ENCODE results near the gene RIMKLB. TPM values are rescaled to one million over a fixed set of nuclear protein-coding genes. Genes with fewer than 3 reads are reported as not detected.

Gene RIMKLB
- total and polyA plus RNA-seq, 3 experiments from 2014 or later, result 4.3 to 7.9 (median 6.1) TPM

DNA sequence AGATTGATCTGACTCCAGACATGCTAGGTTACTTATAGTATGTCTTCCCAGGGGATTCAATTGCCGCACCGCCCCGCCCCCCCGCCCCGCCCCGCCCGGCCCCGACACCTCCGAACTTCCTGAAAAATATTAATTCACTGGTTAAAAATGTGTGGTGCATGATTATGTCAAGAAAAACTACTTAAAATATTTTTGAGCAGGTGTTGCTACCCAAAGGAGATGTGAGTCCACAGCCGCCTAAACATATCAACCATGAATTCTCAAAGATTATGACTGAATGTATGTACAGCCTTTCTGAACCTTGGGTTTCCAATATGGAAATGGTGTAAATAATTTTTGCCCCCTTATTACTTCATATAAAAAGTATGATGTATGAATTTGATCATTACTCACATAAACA is 2.7 kb upstream of the RIMKLB start:
- peaks cover 16% of the 10 kb centered on the region for H3K4me1 ChIP-seq (ENCODE audit: insufficient read depth, low read length)
- H3K27ac ChIP-seq (ENCODE audit: low read depth, low read length), result no peak overlapping the region
- no peaks in the 10 kb centered on the region for H3K36me3 ChIP-seq (ENCODE audit: insufficient read depth, low read length)
- Mint-ChIP-seq H3K9me3 (no peaks in the 10 kb centered on the region), H3K4me1 (peaks cover 18 to 22% (median 22%) of the 10 kb centered on the region in 3 donors), H3K27me3 (no peaks in the 10 kb centered on the region), H3K27ac (no peak overlapping the region), H3K4me3 (peak overlapping the region in 1 of 7 donors; percentile 27), H3K36me3 (peaks cover 0 to 5% (median 0%) of the 10 kb centered on the region in 3 donors)
- ChIA-PET POLR2A (no interaction called here), CTCF (interaction anchor here (1.0 to 1.6 kb wide), 3 partner anchors 10 to 165 kb away, joined by 3 to 4 read pairs (median 3); no protein-coding TSS in a partner anchor)
- no peaks in the 10 kb centered on the region for H3K9me3 ChIP-seq (ENCODE audit: low read length)
- no peak for DNase-seq
- no peak overlapping the region for H3K4me3 ChIP-seq (ENCODE audit: low read length)
- no peaks in the 10 kb centered on the region for H3K27me3 ChIP-seq (ENCODE audit: insufficient read depth, low read length, poor library complexity, severe bottlenecking)

DNA sequence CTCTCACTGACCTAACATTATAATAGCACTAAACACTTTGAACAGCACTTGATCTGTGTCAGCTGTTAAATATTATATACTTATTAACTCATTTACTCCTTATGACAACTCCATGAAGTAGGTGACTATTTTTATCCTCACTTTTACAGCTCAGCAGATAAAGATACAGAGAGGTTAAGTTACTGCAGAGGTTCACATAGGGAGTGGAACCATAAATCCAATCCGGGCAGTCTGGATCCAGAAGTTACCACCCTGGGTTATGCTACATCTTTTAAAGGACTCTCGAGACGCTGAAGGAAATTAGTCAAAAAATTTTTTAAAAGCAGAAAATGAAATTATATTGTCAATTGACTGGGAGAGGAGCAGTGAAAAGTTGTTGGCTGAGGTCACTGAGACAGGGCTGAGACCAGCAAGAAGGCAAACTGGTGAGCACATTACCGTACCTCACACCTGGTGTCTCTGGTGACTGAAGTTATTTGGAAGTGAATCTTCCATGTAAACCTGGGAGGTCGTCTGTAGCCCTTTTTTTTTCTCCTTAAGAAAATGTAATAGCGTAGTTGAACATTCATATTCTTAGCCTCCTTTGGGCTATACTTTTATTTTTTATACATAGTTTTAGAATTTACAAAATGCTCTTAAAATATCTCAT is 1.2 kb upstream of the RIMKLB start:
- peaks cover 0 to 5% (median 4%) of the 10 kb centered on the region in 3 donors for H3K36me3 Mint-ChIP-seq
- Histone ChIP-seq H3K4me1 (ENCODE audit: insufficient read depth, low read length) (peaks cover 16% of the 10 kb centered on the region), H3K9me3 (ENCODE audit: low read length) (no peaks in the 10 kb centered on the region), H3K27ac (ENCODE audit: low read depth, low read length) (no peak overlapping the region), H3K27me3 (ENCODE audit: insufficient read depth, low read length, poor library complexity, severe bottlenecking) (no peaks in the 10 kb centered on the region), H3K36me3 (ENCODE audit: insufficient read depth, low read length) (no peaks in the 10 kb centered on the region), H3K4me3 (ENCODE audit: low read length) (peak overlapping the region; percentile 77)
- peak overlapping the region; percentile 84 to 96 (median 87) for H3K4me3 Mint-ChIP-seq
- H3K4me1 Mint-ChIP-seq, result peaks cover 18 to 27% (median 26%) of the 10 kb centered on the region in 3 donors
- H3K27ac Mint-ChIP-seq, result peak overlapping the region; percentile 44 to 96 (median 74)
- no peak for DNase-seq
- ChIA-PET POLR2A (no interaction called here), CTCF (interaction anchor here (0.6 to 1.0 kb wide), 2 partner anchors 9 to 19 kb away, joined by 3 to 4 read pairs; no protein-coding TSS in a partner anchor)
- H3K9me3 Mint-ChIP-seq, result no peaks in the 10 kb centered on the region
- H3K27me3 Mint-ChIP-seq, result no peaks in the 10 kb centered on the region

DNA sequence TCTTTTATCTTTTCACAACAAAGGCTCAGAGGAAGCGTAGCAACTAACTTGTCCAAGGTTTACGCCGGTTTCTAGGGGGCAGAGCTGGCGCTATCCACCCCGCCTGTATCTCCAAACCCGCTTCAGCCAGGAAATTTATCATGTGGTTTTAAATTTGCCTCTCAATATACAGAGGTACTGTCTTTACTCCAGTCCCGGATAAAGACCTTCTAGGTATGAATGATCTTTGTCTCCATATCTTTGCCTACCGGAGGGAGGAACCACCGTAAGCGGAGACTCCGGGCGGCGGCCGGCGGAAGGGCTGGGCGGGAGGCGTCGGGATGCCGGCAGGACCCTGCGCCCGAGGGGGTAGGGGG is 693 bp upstream of the RIMKLB start:
- peak in 1 of 5 donors; percentile 37 for DNase-seq
- Histone ChIP-seq H3K27me3 (ENCODE audit: insufficient read depth, low read length, poor library complexity, severe bottlenecking) (no peaks in the 10 kb centered on the region), H3K4me3 (ENCODE audit: low read length) (peak overlapping the region; percentile 77), H3K27ac (ENCODE audit: low read depth, low read length) (peak overlapping the region; percentile 57), H3K4me1 (ENCODE audit: insufficient read depth, low read length) (peaks cover 16% of the 10 kb centered on the region), H3K9me3 (ENCODE audit: low read length) (no peaks in the 10 kb centered on the region), H3K36me3 (ENCODE audit: insufficient read depth, low read length) (no peaks in the 10 kb centered on the region)
- Mint-ChIP-seq H3K27ac (peak overlapping the region; percentile 44 to 96 (median 74)), H3K27me3 (no peaks in the 10 kb centered on the region), H3K36me3 (peaks cover 0 to 5% (median 4%) of the 10 kb centered on the region in 3 donors), H3K4me3 (peak overlapping the region; percentile 84 to 96 (median 87)), H3K4me1 (peaks cover 18 to 27% (median 26%) of the 10 kb centered on the region in 3 donors), H3K9me3 (no peaks in the 10 kb centered on the region)
- ChIA-PET CTCF (interaction anchor here (1.0 kb wide), 1 partner anchor 153 kb away, joined by 4 read pairs; no protein-coding TSS in a partner anchor), POLR2A (interaction anchor here (1.1 kb wide), 2 partner anchors 218 to 252 kb away, joined by 3 to 4 read pairs; partner anchors contain the start of genes M6PR and PHC1)

DNA sequence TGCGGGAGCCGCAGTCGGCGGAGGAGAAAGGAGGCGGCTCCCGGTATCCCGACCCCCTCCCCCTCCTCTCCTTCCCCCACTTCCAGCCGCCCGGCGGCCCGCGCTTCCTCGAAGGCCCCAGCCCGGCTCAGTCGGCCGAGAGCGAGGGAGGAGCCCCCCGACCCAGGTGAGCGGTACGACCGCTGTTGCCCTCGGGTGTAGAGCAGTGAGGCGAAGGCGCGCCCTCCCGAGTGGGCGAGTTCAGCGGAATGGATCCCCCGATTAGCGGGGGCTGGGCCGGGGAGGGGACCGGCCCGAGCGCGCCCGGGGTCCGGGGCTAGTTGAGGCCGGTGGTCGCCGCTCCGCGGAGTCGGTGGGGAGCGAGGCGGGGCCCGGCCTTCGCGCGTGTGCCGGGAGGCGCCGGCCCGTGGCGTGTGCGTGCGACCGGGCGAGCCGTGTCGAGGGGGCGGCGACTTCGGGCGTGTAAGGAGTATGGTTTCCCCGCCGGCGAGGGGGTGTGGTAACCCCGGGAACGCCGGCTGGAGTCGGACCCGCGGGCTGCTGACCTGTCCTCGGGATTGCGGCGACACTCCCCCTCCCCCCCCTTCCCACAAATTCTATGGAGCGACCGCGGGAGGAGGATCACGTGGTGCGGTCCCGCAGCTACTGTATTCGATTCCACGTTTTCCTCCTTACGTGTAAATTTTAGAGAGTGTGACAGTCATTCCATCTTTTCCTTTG is 501 bp downstream of the RIMKLB start:
- POLR2A ChIA-PET, result interaction anchor here (1.1 kb wide), 2 partner anchors 216 to 251 kb away, joined by 3 to 4 read pairs; partner anchors contain the start of genes M6PR and PHC1
- CTCF ChIA-PET, result interaction anchor here (0.7 to 1.0 kb wide), 3 partner anchors 137 to 350 kb away, joined by 3 to 4 read pairs (median 3); no protein-coding TSS in a partner anchor
- peak overlapping the region; percentile 68 for H3K4me3 ChIP-seq (ENCODE audit: low read length)
- no peaks in the 10 kb centered on the region for H3K9me3 Mint-ChIP-seq
- H3K4me3 Mint-ChIP-seq, result peak overlapping the region; percentile 84 to 96 (median 88)
- no peaks in the 10 kb centered on the region for H3K9me3 ChIP-seq (ENCODE audit: low read length)
- H3K27me3 Mint-ChIP-seq, result no peaks in the 10 kb centered on the region
- H3K4me1 Mint-ChIP-seq, result peaks cover 18 to 26% (median 24%) of the 10 kb centered on the region in 3 donors
- H3K36me3 ChIP-seq (ENCODE audit: insufficient read depth, low read length), result no peaks in the 10 kb centered on the region
- peak overlapping the region; percentile 44 to 92 (median 86) for H3K27ac Mint-ChIP-seq
- H3K27ac ChIP-seq (ENCODE audit: low read depth, low read length), result peak overlapping the region; percentile 54
- H3K27me3 ChIP-seq (ENCODE audit: insufficient read depth, low read length, poor library complexity, severe bottlenecking), result no peaks in the 10 kb centered on the region
- DNase-seq, result peak; percentile 31 to 73 (median 44)
- H3K4me1 ChIP-seq (ENCODE audit: insufficient read depth, low read length), result peaks cover 16% of the 10 kb centered on the region
- H3K36me3 Mint-ChIP-seq, result peaks cover 0 to 5% (median 4%) of the 10 kb centered on the region in 3 donors

DNA sequence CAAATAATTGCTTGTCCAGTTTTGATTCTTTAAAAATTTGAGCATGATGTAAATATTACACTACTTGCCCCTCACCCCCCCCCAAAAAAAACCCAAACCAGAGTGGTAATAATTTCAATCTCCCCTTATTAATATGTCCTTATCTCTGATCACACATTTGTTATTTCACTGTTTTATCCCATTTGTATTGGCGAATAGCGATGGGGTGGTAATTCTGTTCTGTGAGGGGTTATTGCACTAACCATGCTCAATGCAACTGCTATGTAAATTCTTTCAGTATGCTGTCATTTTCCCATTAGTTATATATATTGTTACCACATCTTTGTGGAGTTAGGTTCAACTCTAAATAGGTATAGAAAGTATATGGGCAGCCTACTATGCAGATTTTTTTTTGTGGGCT is 1.1 kb downstream of the RIMKLB start:
- Histone ChIP-seq H3K27me3 (ENCODE audit: insufficient read depth, low read length, poor library complexity, severe bottlenecking) (no peaks in the 10 kb centered on the region), H3K27ac (ENCODE audit: low read depth, low read length) (peak overlapping the region; percentile 54), H3K4me1 (ENCODE audit: insufficient read depth, low read length) (peaks cover 16% of the 10 kb centered on the region), H3K9me3 (ENCODE audit: low read length) (no peaks in the 10 kb centered on the region), H3K36me3 (ENCODE audit: insufficient read depth, low read length) (no peaks in the 10 kb centered on the region), H3K4me3 (ENCODE audit: low read length) (peak overlapping the region; percentile 68)
- Mint-ChIP-seq H3K27me3 (no peaks in the 10 kb centered on the region), H3K4me1 (peaks cover 18 to 26% (median 24%) of the 10 kb centered on the region in 3 donors), H3K4me3 (peak overlapping the region; percentile 83 to 96 (median 87)), H3K27ac (peak overlapping the region in 6 of 8 donors; percentile 17 to 75 (median 50)), H3K36me3 (peaks cover 0 to 5% (median 4%) of the 10 kb centered on the region in 3 donors), H3K9me3 (no peaks in the 10 kb centered on the region)
- DNase-seq, result no peak
- POLR2A ChIA-PET, result no interaction called here
- CTCF ChIA-PET, result interaction anchor here (0.7 kb wide), 1 partner anchor 137 kb away, joined by 3 read pairs; no protein-coding TSS in a partner anchor

DNA sequence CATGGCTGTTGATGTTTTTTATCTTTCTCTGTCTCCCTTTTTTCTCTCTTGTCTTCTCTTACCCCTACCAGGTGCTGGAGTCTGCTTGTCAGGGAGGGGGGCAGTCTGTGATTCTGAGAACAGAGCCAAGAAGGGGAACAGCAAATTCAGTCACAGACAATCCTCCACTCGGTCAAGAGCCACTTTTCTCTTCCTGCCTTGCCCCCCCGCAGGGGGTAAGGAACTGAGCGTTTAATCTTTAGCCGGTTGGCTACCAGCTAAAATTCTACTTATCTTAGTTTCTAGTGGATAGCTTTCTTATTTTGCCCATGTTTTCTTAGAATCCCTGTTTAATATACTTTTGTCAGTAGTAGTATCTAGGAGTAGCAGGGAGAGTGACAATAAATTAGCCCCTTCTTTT is 1.9 kb downstream of the RIMKLB start:
- peak overlapping the region; percentile 45 to 97 (median 72) for H3K4me3 Mint-ChIP-seq
- H3K27me3 ChIP-seq (ENCODE audit: insufficient read depth, low read length, poor library complexity, severe bottlenecking), result no peaks in the 10 kb centered on the region
- no peaks in the 10 kb centered on the region for H3K27me3 Mint-ChIP-seq
- H3K9me3 ChIP-seq (ENCODE audit: low read length), result no peaks in the 10 kb centered on the region
- H3K36me3 ChIP-seq (ENCODE audit: insufficient read depth, low read length), result no peaks in the 10 kb centered on the region
- H3K4me1 ChIP-seq (ENCODE audit: insufficient read depth, low read length), result peaks cover 16% of the 10 kb centered on the region
- peaks cover 0 to 5% (median 4%) of the 10 kb centered on the region in 3 donors for H3K36me3 Mint-ChIP-seq
- H3K9me3 Mint-ChIP-seq, result no peaks in the 10 kb centered on the region
- H3K27ac ChIP-seq (ENCODE audit: low read depth, low read length), result no peak overlapping the region
- ChIA-PET CTCF (interaction anchor here (1.2 kb wide), 1 partner anchor 23 kb away, joined by 3 read pairs; no protein-coding TSS in a partner anchor), POLR2A (no interaction called here)
- peaks cover 18 to 26% (median 24%) of the 10 kb centered on the region in 3 donors for H3K4me1 Mint-ChIP-seq
- no peak overlapping the region for H3K4me3 ChIP-seq (ENCODE audit: low read length)
- peak overlapping the region in 2 of 8 donors; percentile 66 to 67 for H3K27ac Mint-ChIP-seq
- no peak for DNase-seq

DNA sequence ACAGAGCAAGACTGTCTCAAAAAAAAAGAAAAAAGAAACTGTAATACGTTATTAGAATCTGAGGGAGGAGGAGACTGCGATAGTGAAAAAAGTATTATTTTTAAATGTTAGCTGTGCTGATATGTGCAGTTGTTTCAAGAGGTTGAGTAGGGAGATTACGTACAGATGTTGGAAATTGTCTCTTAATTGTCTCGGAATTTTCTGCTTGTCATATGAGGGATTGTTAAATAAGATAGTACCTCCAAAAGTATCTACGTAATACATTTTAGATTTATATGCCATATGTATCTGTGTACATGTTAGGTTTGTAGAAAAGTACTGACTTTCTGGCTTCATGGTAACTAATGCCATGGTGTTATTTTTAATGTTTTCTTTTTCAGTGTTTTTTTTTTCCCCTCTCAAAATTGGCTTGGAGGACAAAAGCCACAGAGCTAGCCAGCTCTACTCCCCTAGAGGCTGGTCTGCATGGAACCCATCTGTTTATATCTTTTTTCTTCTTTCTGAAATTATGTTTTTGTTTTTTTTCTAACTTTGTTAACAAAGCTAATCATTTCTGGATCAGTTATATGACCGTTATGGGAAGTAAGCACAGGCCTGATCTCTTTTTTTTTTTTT is 3.4 kb downstream of the RIMKLB start:
- Mint-ChIP-seq H3K4me1 (peaks cover 18 to 26% (median 24%) of the 10 kb centered on the region in 3 donors), H3K4me3 (peak overlapping the region in 2 of 7 donors; percentile 13 to 68)
- CTCF ChIA-PET, result interaction anchor here (0.9 to 1.6 kb wide), 4 partner anchors 13 to 21 kb away, joined by 3 to 5 read pairs (median 3); no protein-coding TSS in a partner anchor

More for the DNA sequence above, 3.4 kb downstream of the RIMKLB start:
- no peaks in the 10 kb centered on the region for H3K9me3 ChIP-seq (ENCODE audit: low read length)
- no peaks in the 10 kb centered on the region for H3K27me3 ChIP-seq (ENCODE audit: insufficient read depth, low read length, poor library complexity, severe bottlenecking)
- no peak for DNase-seq
- no peak overlapping the region for H3K27ac ChIP-seq (ENCODE audit: low read depth, low read length)
- H3K4me1 ChIP-seq (ENCODE audit: insufficient read depth, low read length), result peaks cover 16% of the 10 kb centered on the region
- Mint-ChIP-seq H3K36me3 (peaks cover 0 to 5% (median 4%) of the 10 kb centered on the region in 3 donors), H3K27me3 (no peaks in the 10 kb centered on the region), H3K9me3 (no peaks in the 10 kb centered on the region), H3K27ac (no peak overlapping the region)
- no peak overlapping the region for H3K4me3 ChIP-seq (ENCODE audit: low read length)
- H3K36me3 ChIP-seq (ENCODE audit: insufficient read depth, low read length), result no peaks in the 10 kb centered on the region
- POLR2A ChIA-PET, result interaction anchor here (0.7 kb wide), 1 partner anchor 38 kb away, joined by 6 read pairs; no protein-coding TSS in a partner anchor

All from CD8-positive, alpha-beta memory T cell (primary cell).